AG09309 (cell line): ENCODE results near the gene ARMH3.

Experiments used
- DNase-seq: peaks from one replicate; pipeline ENCODE4 v3.0.0-alpha.2; 2010; ENCODE audit warnings: low read depth
- H3K4me3 ChIP-seq: 2 replicates; pipeline ENCODE4 v1.5.1; 2011; ENCODE audit warnings: mild to moderate bottlenecking, low read depth, low read length, moderate library complexity; ENCODE audit not compliant: control insufficient read depth
- TF ChIP-seq, protein P1 (sequence below): IDR thresholded peaks from 2 replicates; pipeline ENCODE4 v1.5.1; 2011; ENCODE audit warnings: mild to moderate bottlenecking, low read depth, low read length, inconsistent platforms; ENCODE audit not compliant: insufficient read depth, control insufficient read depth; ENCODE audit errors: missing control alignments

ARMH3 gene

DNA sequence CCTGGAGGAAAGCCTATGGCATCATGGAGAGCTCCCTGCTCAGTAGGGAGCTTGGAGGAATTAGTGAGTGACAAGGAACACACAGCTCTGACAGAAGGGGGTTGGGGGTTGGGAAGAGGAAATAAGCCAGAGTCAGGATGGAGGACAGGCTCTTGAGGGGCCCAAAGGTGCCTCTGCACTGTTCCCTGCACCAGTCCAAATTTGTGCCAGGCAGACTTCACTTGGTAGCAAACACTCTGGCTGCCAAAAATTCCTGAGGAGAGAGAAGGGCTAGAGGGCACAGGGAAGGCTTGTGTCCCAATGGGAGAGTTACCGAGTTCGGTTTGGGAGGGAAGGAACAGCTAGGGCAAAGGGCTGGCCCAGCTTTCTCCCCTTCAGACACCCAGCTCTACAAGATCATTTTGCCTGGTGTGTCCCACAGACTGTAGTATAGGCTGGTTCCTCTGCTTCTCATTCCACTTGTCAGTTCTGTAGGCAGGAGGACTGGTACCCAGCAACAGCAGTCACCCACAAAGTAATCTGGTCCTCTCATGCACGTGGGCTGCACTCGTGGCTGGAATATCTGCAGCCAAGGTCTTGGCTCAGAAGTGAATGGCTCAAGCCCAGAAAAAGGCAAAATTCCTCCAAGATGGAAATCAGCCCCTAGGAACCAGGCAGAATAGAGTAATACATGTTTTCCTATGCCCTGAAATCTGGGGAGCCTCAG, 204.4 kb downstream of the ARMH3 start:
- no peak overlapping the region for H3K4me3 ChIP-seq
- TF ChIP-seq, protein P1, sequence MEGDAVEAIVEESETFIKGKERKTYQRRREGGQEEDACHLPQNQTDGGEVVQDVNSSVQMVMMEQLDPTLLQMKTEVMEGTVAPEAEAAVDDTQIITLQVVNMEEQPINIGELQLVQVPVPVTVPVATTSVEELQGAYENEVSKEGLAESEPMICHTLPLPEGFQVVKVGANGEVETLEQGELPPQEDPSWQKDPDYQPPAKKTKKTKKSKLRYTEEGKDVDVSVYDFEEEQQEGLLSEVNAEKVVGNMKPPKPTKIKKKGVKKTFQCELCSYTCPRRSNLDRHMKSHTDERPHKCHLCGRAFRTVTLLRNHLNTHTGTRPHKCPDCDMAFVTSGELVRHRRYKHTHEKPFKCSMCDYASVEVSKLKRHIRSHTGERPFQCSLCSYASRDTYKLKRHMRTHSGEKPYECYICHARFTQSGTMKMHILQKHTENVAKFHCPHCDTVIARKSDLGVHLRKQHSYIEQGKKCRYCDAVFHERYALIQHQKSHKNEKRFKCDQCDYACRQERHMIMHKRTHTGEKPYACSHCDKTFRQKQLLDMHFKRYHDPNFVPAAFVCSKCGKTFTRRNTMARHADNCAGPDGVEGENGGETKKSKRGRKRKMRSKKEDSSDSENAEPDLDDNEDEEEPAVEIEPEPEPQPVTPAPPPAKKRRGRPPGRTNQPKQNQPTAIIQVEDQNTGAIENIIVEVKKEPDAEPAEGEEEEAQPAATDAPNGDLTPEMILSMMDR, result no peak
- DNase-seq, result no peak

DNA sequence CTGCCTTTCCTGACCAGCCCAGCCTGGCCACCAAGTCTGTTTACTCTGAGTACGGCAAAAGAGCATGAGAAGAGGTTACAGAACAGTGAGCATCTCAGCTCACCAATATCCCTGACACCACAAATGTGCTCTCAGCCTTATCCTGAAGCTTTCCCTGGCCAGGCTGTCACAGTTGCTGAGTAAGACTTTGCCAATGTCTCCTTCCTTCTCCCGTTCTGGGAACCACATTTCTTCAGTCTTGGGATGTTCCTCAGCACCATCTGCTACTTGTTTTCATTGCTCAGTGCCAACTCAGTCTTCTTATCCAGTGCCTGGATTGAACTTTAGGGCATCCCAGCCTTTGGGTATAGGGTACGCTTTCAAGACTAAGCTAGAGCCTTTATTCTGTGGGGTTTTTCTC, 205.2 kb downstream of the ARMH3 start:
- H3K4me3 ChIP-seq, result no peak overlapping the region
- TF ChIP-seq, protein P1, result no peak
- no peak for DNase-seq

DNA sequence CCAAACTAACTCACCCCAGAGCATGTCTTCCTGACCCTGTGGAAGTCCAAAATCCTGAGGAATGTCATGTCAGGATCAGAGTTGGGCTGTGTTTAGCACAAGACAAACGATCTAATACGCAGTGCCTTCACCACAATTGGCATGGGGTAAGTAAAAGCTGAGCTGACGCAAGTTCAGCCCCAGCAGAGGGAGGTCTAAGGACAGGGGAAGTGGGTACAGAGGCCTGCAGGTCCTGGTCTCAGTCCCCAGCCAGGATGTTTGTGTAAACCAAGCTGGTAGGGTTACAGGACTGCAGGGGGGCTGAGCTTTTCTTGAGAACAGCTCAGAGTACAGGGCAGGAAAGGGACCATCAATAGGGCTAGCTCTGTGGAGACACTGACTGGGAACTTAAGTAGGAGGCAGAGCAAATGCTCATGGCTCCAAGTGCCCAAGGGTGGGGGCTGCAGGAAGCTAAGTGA, 207.1 kb downstream of the ARMH3 start:
- no peak overlapping the region for H3K4me3 ChIP-seq
- TF ChIP-seq, protein P1, result no peak
- no peak for DNase-seq

DNA sequence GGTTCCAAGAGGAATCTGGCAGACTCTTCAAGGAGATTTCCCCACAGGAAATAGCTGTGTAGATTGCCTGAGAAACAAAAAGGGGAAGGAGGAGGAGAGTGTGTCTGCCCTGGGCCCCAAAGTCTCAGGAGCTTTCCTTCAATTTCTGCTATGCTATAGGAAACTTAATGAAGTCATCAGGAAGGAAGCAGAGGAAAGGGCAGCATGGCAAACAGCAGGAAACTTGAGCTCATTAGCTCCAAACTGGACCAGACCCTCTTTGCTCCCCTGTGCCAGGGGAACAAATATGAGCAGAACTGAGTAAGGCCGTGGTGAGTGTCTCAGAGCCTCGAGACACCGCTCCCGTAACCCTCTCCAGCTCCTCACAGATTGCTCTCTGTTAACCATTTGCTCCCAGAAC, 207.6 kb downstream of the ARMH3 start:
- DNase-seq, result no peak
- H3K4me3 ChIP-seq, result no peak overlapping the region
- TF ChIP-seq, protein P1, result no peak

DNA sequence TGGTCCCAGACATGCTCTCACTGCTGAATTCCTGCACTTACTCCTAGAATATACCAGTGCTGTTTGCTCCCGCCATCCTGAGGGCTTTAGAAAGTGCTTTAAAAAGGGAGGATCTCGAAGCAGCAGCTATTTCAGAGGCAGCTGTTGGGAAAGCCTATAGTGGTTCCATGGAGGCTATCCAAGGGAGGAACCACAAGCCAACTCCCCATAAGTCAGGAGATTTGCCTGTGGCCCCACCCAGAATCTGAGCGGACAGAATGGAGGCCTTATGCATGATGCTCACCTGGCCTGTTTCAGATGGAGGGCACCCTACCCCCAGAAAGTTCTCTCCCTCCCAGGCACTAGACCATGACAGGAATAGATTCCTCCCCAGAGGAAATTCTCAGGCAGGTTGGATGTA, 210.1 kb downstream of the ARMH3 start:
- DNase-seq, result no peak
- TF ChIP-seq, protein P1, result no peak

DNA sequence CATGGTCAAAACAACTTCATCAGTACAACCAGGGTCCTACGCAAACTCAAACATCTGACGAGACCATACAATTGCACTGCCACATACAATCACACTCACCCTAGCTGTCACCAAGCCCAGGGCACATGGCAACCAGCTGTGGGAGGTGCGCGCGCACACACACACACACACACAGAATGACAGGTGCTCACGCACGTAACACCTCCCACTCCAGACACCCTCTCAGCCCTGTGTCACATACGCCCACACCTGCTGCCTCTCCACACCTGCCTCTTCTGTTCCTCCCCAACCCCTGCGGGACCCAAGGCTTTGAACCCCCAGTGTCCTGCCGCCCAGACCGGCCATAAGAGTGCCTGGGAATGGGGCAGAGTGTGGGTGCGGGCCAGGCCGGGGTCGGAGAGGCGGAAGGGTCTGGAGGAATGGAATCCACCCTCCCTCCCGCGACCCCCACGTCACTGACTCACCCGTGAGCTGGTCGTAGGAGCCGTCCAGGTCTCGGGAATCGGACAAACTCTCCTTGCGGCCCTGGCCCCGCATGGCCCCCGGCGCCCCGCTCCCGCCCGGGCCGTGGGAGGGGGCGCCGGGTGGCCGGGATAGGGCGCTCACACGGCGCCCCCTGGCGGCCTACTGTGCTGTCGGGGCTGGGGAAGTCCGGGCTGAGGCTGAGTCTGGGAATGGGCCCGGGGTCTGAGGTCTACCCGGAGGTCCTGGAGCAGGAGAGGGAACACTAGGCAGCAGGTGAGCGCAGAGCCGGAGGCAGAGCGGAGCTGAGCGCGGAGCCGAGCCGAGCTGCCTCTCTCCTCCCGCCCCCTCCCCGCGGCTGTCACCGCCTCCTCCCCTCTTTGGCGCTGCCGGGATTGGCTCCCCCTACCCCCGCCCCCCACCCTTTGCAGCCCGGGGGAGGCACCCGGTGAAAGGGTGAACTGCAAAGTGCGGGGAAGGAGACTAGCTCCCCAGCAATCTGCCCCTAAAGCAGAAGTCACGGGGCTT, 212.6 kb downstream of the ARMH3 start, which contains the start of gene KCNIP2:
TSS of gene KCNIP2 (minus strand) at position 769 of the 990 bp plus-strand sequence. CDS start at position 537, 232 bp downstream.
- H3K4me3 ChIP-seq, result no peak within 1 kb of the TSS
- DNase-seq, result no peak
- TF ChIP-seq, protein P1, result peak; percentile 36

More for the DNA sequence above, 210.1 kb downstream of the ARMH3 start:
- H3K4me3 ChIP-seq, result no peak overlapping the region
